Neural progenitor cell (in vitro differentiated cells): ENCODE results near the gene SUB1.

ENCODE experiments used
- EZH2 ChIP-seq: fragments of 200-600 bp; sonication (generic); IDR thresholded peaks from 2 replicates; pipeline ENCODE4 v1.6.1; 2017; ENCODE audit warnings: antibody characterized with exemption, mild to moderate bottlenecking, moderate library complexity
- TF ChIP-seq, protein P1 (sequence below): fragments of 200-600 bp; sonication (generic); IDR thresholded peaks from 2 replicates; pipeline ENCODE4 v1.5.1; 2017; ENCODE audit warnings: antibody characterized with exemption, mild to moderate bottlenecking

- no peak for TF ChIP-seq EZH2
- TF ChIP-seq, protein P1, sequence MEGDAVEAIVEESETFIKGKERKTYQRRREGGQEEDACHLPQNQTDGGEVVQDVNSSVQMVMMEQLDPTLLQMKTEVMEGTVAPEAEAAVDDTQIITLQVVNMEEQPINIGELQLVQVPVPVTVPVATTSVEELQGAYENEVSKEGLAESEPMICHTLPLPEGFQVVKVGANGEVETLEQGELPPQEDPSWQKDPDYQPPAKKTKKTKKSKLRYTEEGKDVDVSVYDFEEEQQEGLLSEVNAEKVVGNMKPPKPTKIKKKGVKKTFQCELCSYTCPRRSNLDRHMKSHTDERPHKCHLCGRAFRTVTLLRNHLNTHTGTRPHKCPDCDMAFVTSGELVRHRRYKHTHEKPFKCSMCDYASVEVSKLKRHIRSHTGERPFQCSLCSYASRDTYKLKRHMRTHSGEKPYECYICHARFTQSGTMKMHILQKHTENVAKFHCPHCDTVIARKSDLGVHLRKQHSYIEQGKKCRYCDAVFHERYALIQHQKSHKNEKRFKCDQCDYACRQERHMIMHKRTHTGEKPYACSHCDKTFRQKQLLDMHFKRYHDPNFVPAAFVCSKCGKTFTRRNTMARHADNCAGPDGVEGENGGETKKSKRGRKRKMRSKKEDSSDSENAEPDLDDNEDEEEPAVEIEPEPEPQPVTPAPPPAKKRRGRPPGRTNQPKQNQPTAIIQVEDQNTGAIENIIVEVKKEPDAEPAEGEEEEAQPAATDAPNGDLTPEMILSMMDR: no peak
Observed at GRCh38 chr5:32604800-32605765, 19.7 kb downstream of the SUB1 start.
